Fibroblast of lung (primary cell): ENCODE data around the gene FHL2. TPM values are rescaled to one million over a fixed set of nuclear protein-coding genes. Genes with fewer than 3 reads are reported as not detected.
A peak's percentile ranks its signal among the peaks of the same experiment; 100 is the strongest.

Source experiments
- DNase-seq, 2 donors: peaks; one replicate each; pipeline versions ENCODE4 v3.0.0 to v3.0.0-alpha.2; 2010; ENCODE audit warnings: low read depth in 2 of 2
- H2AFZ ChIP-seq: 2 replicates; pipeline ENCODE4 v1.5.1; 2012; ENCODE audit warnings: low read length, control low read depth, inconsistent platforms
- H3K27ac ChIP-seq: 2 replicates; pipeline ENCODE4 v1.5.1; 2011; ENCODE audit warnings: low read length, control low read depth; ENCODE audit not compliant: insufficient read depth
- H3K27me3 ChIP-seq: 2 replicates; pipeline ENCODE4 v1.5.1; 2011; ENCODE audit warnings: mild to moderate bottlenecking, low read length; ENCODE audit not compliant: control insufficient read depth, insufficient read depth
- H3K36me3 ChIP-seq: 2 replicates; pipeline ENCODE4 v1.5.1; 2011; ENCODE audit warnings: low read length; ENCODE audit not compliant: control insufficient read depth, insufficient read depth
- H3K4me1 ChIP-seq: 2 replicates; pipeline ENCODE4 v1.5.1; 2011; ENCODE audit warnings: low read length; ENCODE audit not compliant: control insufficient read depth, insufficient read depth; ENCODE audit errors: extremely low read depth
- H3K4me2 ChIP-seq: 2 replicates; pipeline ENCODE4 v1.5.1; 2011; ENCODE audit warnings: low read length, control low read depth; ENCODE audit not compliant: insufficient read depth; ENCODE audit errors: extremely low read depth
- H3K4me3 ChIP-seq, 4 experiments: fragments of 200-600 bp in 1 of 4; sonication (generic) in 1 of 4; replicated peaks in 1 of 4; 2 replicates each; pipeline ENCODE4 v1.5.1; 2011 to 2016; ENCODE audit warnings: low read length in 4 of 4, low read depth in 3 of 4, mild to moderate bottlenecking in 3 of 4, control low read depth in 2 of 4, inconsistent platforms in 1 of 4, mixed read lengths in 1 of 4; ENCODE audit not compliant: insufficient read depth in 1 of 4; ENCODE audit errors: control extremely low read depth in 1 of 4
- H3K79me2 ChIP-seq: 2 replicates; pipeline ENCODE4 v1.5.1; 2012; ENCODE audit warnings: mild to moderate bottlenecking, low read length, inconsistent platforms; ENCODE audit not compliant: control insufficient read depth, insufficient read depth
- H3K9ac ChIP-seq: 2 replicates; pipeline ENCODE4 v1.5.1; 2011; ENCODE audit warnings: mild to moderate bottlenecking, low read length, control low read depth; ENCODE audit not compliant: insufficient read depth
- H3K9me3 ChIP-seq: 2 replicates; pipeline ENCODE4 v1.5.1; 2012; ENCODE audit warnings: low read depth, low read length; ENCODE audit not compliant: control insufficient read depth, insufficient read depth
- H4K20me1 ChIP-seq: 2 replicates; pipeline ENCODE4 v1.5.1; 2011; ENCODE audit warnings: low read length; ENCODE audit not compliant: control insufficient read depth, insufficient read depth; ENCODE audit errors: extremely low read depth
- CTCF ChIP-seq, 2 donors: IDR thresholded peaks in 1 of 2; conservative IDR thresholded peaks in 1 of 2; 1 replicate in 1 of 2; 2 replicates in 1 of 2; pipeline ENCODE4 v1.5.1; 2011 to 2012; ENCODE audit warnings: low read length in 2 of 2, control low read depth in 1 of 2, inconsistent platforms in 1 of 2, low read depth in 1 of 2, mild to moderate bottlenecking in 1 of 2
- EZH2 ChIP-seq: IDR thresholded peaks from 2 replicates; pipeline ENCODE4 v1.5.1; 2012; ENCODE audit warnings: low read length, control low read depth, mild to moderate bottlenecking; ENCODE audit errors: missing control alignments
- polyA plus RNA-seq, 2 donors: library from polyadenylated mRNA; depleted of rRNA in 1 of 2; stranded (reverse) in 1 of 2; unstranded in 1 of 2; fragments of >200 nt; gene quantifications; 2 replicates each; pipeline ENCODE4 v1.2.1, GENCODE V29; 2011 to 2012; ENCODE audit warnings: missing spikeins in 1 of 2
- total RNA-seq: library from RNA; depleted of rRNA; stranded (reverse); fragments of >200 nt; gene quantifications from 2 replicates; pipeline ENCODE4 v1.2.1, GENCODE V29; 2014

The FHL2 gene
- total and polyA plus RNA-seq, 2 donors (not counting 1 experiment from before 2014, with no cell fraction given) = 144 to 421 TPM

- peaks cover 10% of the 10 kb centered on the region for H3K4me1 ChIP-seq
- H3K4me3 ChIP-seq = no peak overlapping the region
- H3K9ac ChIP-seq = no peak overlapping the region
- no peaks in the 10 kb centered on the region for H3K27me3 ChIP-seq
- DNase-seq = no peak
- no peaks in the 10 kb centered on the region for H3K36me3 ChIP-seq
- no peak overlapping the region for H3K4me2 ChIP-seq
- peaks cover 5% of the 10 kb centered on the region for H3K79me2 ChIP-seq
- H2AFZ ChIP-seq = no peak overlapping the region
- peak overlapping the region; percentile 68 for H3K27ac ChIP-seq
- H4K20me1 ChIP-seq = no peaks in the 10 kb centered on the region
- H3K9me3 ChIP-seq = no peaks in the 10 kb centered on the region
- TF ChIP-seq CTCF (conservative IDR thresholded peaks at IDR 0.05 in 1 of 2, IDR thresholded peaks at IDR 0.05 in 1 of 2; ENCODE audit: low read depth in 1 of 2, low read length in 2 of 2) (no peak), EZH2 (no peak)
Measured at GRCh38 chr2:105403241-105403782, 4.5 kb upstream of the FHL2 start.

- H4K20me1 ChIP-seq = no peaks in the 10 kb centered on the region
- H3K4me2 ChIP-seq = no peak overlapping the region
- no peak for TF ChIP-seq EZH2
- TF ChIP-seq CTCF (conservative IDR thresholded peaks at IDR 0.05 in 1 of 2, IDR thresholded peaks at IDR 0.05 in 1 of 2; ENCODE audit: low read depth in 1 of 2, low read length in 2 of 2) = no peak
- no peak for DNase-seq
- peaks cover 10% of the 10 kb centered on the region for H3K4me1 ChIP-seq
- no peak overlapping the region for H2AFZ ChIP-seq
- no peak overlapping the region for H3K27ac ChIP-seq
- H3K79me2 ChIP-seq = peaks cover 10% of the 10 kb centered on the region
- no peaks in the 10 kb centered on the region for H3K9me3 ChIP-seq
- H3K4me3 ChIP-seq = no peak overlapping the region
- H3K36me3 ChIP-seq = no peaks in the 10 kb centered on the region
- no peaks in the 10 kb centered on the region for H3K27me3 ChIP-seq
- no peak overlapping the region for H3K9ac ChIP-seq
Measured at GRCh38 chr2:105402809-105403208, 4.0 kb upstream of the FHL2 start.

GRCh38 chr2:105401867-105402266 is 3.0 kb upstream of the FHL2 start:
- Histone ChIP-seq H3K27me3 (no peaks in the 10 kb centered on the region), H2AFZ (no peak overlapping the region), H4K20me1 (no peaks in the 10 kb centered on the region), H3K9me3 (no peaks in the 10 kb centered on the region), H3K79me2 (peaks cover 17% of the 10 kb centered on the region), H3K36me3 (no peaks in the 10 kb centered on the region), H3K27ac (no peak overlapping the region), H3K4me1 (peaks cover 10% of the 10 kb centered on the region), H3K9ac (no peak overlapping the region), H3K4me3 (no peak overlapping the region), H3K4me2 (no peak overlapping the region)
- no peak for TF ChIP-seq EZH2
- TF ChIP-seq CTCF (conservative IDR thresholded peaks at IDR 0.05 in 1 of 2, IDR thresholded peaks at IDR 0.05 in 1 of 2; ENCODE audit: low read depth in 1 of 2, low read length in 2 of 2) = no peak
- DNase-seq = no peak
